ENCODE measurements around the gene IRAK3. TPM values are rescaled to one million over a fixed set of nuclear protein-coding genes. Genes with fewer than 3 reads are reported as not detected.

Gene IRAK3
- total RNA-seq, 4 donors from 2014 or later: 7.8 to 18.7 (median 14.8) TPM

- 56% methylated on average over 2 of the region's 2 CpGs; no CpG with 5 or more reads in 1 of the 2 donors for WGBS, 2 donors (ENCODE audit: low coverage in 1 of 2)
These were observed 63.8 kb downstream of the IRAK3 start for GRCh38 chr12:66252771-66253170.

GRCh38 chr12:66255737-66256136 lies 66.7 kb downstream of the IRAK3 start:
- Histone ChIP-seq H3K4me3 (no peak overlapping the region), H3K27ac (no peak overlapping the region), H3K27me3 (no peaks in the 10 kb centered on the region), H3K36me3 (no peaks in the 10 kb centered on the region), H3K9me3 (no peaks in the 10 kb centered on the region), H3K4me1 (no peaks in the 10 kb centered on the region)
- ATAC-seq: no peak
- TF ChIP-seq POLR2A (IDR thresholded peaks at IDR 0.05) (no peak), CTCF (IDR thresholded peaks at IDR 0.05) (no peak), POLR2AphosphoS5 (IDR thresholded peaks at IDR 0.05) (no peak), EP300 (IDR thresholded peaks at IDR 0.05) (no peak)

More at GRCh38 chr12:66252771-66253170, 63.8 kb downstream of the IRAK3 start:
- H3K4me1 ChIP-seq: no peaks in the 10 kb centered on the region
- TF ChIP-seq EP300 (IDR thresholded peaks at IDR 0.05) (no peak), CTCF (IDR thresholded peaks at IDR 0.05) (no peak), POLR2A (IDR thresholded peaks at IDR 0.05) (no peak), POLR2AphosphoS5 (IDR thresholded peaks at IDR 0.05) (no peak)
- H3K27ac ChIP-seq: no peak overlapping the region
- no peak overlapping the region for H3K4me3 ChIP-seq
- no peak for ATAC-seq
- no peaks in the 10 kb centered on the region for H3K27me3 ChIP-seq
- H3K9me3 ChIP-seq: no peaks in the 10 kb centered on the region
- H3K36me3 ChIP-seq: peaks cover 0 to 19% of the 10 kb centered on the region in 2 donors

GRCh38 chr12:66258011-66258410 lies 69.0 kb downstream of the IRAK3 start:
- no peaks in the 10 kb centered on the region for H3K9me3 ChIP-seq
- 59 to 63% methylated on average over 3 of the region's 3 CpGs for WGBS, 2 donors (ENCODE audit: low coverage in 1 of 2)
- no peaks in the 10 kb centered on the region for H3K27me3 ChIP-seq
- ATAC-seq: no peak
- H3K36me3 ChIP-seq: no peaks in the 10 kb centered on the region
- H3K27ac ChIP-seq: no peak overlapping the region
- no peaks in the 10 kb centered on the region for H3K4me1 ChIP-seq
- no peak for TF ChIP-seq CTCF (IDR thresholded peaks at IDR 0.05)
- no peak for TF ChIP-seq POLR2AphosphoS5 (IDR thresholded peaks at IDR 0.05)
- no peak for TF ChIP-seq EP300 (IDR thresholded peaks at IDR 0.05)
- no peak for TF ChIP-seq POLR2A (IDR thresholded peaks at IDR 0.05)
- H3K4me3 ChIP-seq: no peak overlapping the region

GRCh38 chr12:66262737-66263136 lies 73.7 kb downstream of the IRAK3 start:
- H3K27me3 ChIP-seq: no peaks in the 10 kb centered on the region
- TF ChIP-seq POLR2A (IDR thresholded peaks at IDR 0.05): no peak
- TF ChIP-seq CTCF (IDR thresholded peaks at IDR 0.05): no peak
- no peak for TF ChIP-seq POLR2AphosphoS5 (IDR thresholded peaks at IDR 0.05)
- no peak for TF ChIP-seq EP300 (IDR thresholded peaks at IDR 0.05)
- no peak for ATAC-seq
- H3K4me1 ChIP-seq: no peaks in the 10 kb centered on the region
- H3K9me3 ChIP-seq: no peaks in the 10 kb centered on the region
- no peak overlapping the region for H3K27ac ChIP-seq
- H3K36me3 ChIP-seq: no peaks in the 10 kb centered on the region
- no peak overlapping the region for H3K4me3 ChIP-seq

DNA sequence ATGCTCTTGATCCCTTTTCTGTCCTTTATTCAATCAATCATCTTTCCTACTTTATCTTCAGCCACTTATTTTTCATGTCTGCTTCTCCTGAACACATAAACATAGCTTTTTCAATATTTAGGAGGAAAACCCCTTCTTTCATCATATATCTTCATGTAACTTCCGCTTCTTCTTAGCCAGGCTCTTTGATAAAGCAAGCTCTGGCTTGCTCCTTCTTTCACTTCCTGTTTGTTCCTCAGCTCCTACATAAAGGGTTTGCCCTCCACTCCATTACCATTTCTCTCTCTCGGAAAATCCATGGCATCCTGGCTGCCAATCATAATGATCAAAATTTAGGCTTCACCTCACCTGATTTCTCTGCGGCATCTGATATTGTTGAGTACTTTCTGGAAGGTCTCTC lies 79.5 kb downstream of the IRAK3 start:
- no peak for ATAC-seq
- no peak for TF ChIP-seq CTCF (IDR thresholded peaks at IDR 0.05)
- TF ChIP-seq POLR2A (IDR thresholded peaks at IDR 0.05): no peak
- no peak for TF ChIP-seq EP300 (IDR thresholded peaks at IDR 0.05)
- no peak for TF ChIP-seq POLR2AphosphoS5 (IDR thresholded peaks at IDR 0.05)

More for the DNA sequence above, 79.5 kb downstream of the IRAK3 start:
- Histone ChIP-seq H3K36me3 (no peaks in the 10 kb centered on the region), H3K9me3 (no peaks in the 10 kb centered on the region), H3K4me3 (no peak overlapping the region), H3K27ac (no peak overlapping the region), H3K4me1 (no peaks in the 10 kb centered on the region), H3K27me3 (no peaks in the 10 kb centered on the region)
- 44 to 66% methylated on average over 3 of the region's 3 CpGs for WGBS, 2 donors (ENCODE audit: low coverage in 1 of 2)

All from gastroesophageal sphincter (tissue), 4 donors.